ENCODE measurements around the gene SMARCC1.
"Not testable (repeated sequence)": the region's sequence is repeated elsewhere in the genome, so short reads cannot be mapped to it uniquely, and the experiment has no call there.

The SMARCC1 gene

GRCh38 chr3:47781685-47782445 lies at the start of gene SMARCC1:
Gene SMARCC1 (minus strand): TSS chr3:47781893. CDS start chr3:47781797, 96 bp downstream.
- DNase-seq: peak; percentile 94

- DNase-seq: not testable (repeated sequence)
Measured at GRCh38 chr3:47829482-47829881, 47.8 kb upstream of the SMARCC1 start.

- DNase-seq: no peak
Measured at GRCh38 chr3:47825590-47825989, 43.9 kb upstream of the SMARCC1 start.

GRCh38 chr3:47824541-47825473 lies 43.1 kb upstream of the SMARCC1 start:
- DNase-seq: peak; percentile 65

GRCh38 chr3:47817609-47818008 lies 35.9 kb upstream of the SMARCC1 start:
- no peak for DNase-seq

- DNase-seq: no peak
Measured at GRCh38 chr3:47813551-47814177, 32.0 kb upstream of the SMARCC1 start.

- DNase-seq: no peak
Measured at GRCh38 chr3:47804577-47804976, 22.9 kb upstream of the SMARCC1 start.

- no peak for DNase-seq
Measured at GRCh38 chr3:47803480-47804025, 21.9 kb upstream of the SMARCC1 start.

- DNase-seq: peak; percentile 78
Measured at GRCh38 chr3:47802734-47803479, 21.2 kb upstream of the SMARCC1 start, which contains the start of gene DHX30. Gene DHX30 (plus strand): TSS chr3:47803138. CDS start chr3:47810684, 7,546 bp downstream.

GRCh38 chr3:47799733-47800132 lies 18.0 kb upstream of the SMARCC1 start:
- no peak for DNase-seq

- DNase-seq: no peak
Measured at GRCh38 chr3:47794544-47794943, 12.9 kb upstream of the SMARCC1 start.

- DNase-seq: no peak
Measured at GRCh38 chr3:47792699-47793098, 11.0 kb upstream of the SMARCC1 start.

- DNase-seq: no peak
Measured at GRCh38 chr3:47791193-47791855, 9.6 kb upstream of the SMARCC1 start.

GRCh38 chr3:47783673-47784072 lies 2.0 kb upstream of the SMARCC1 start:
- DNase-seq: no peak

- DNase-seq: no peak
Measured at GRCh38 chr3:47782446-47783308, 984 bp upstream of the SMARCC1 start.

- peak; percentile 50 for DNase-seq
Measured at GRCh38 chr3:47780741-47781684, 680 bp downstream of the SMARCC1 start.

GRCh38 chr3:47778746-47779145 lies 2.9 kb downstream of the SMARCC1 start:
- no peak for DNase-seq

- DNase-seq: no peak
Measured at GRCh38 chr3:47772788-47773187, 8.9 kb downstream of the SMARCC1 start.

GRCh38 chr3:47772047-47772446 lies 9.6 kb downstream of the SMARCC1 start:
- DNase-seq: no peak
